Measurements from ENCODE around the gene ANKRD36B.
"Not testable (repeated sequence)": the region's sequence is repeated elsewhere in the genome, so short reads cannot be mapped to it uniquely, and the experiment has no call there.

GRCh38 chr2:97625354-97626048 is 35.8 kb upstream of the ANKRD36B start:
- not testable (repeated sequence) for TF ChIP-seq EZH2 (IDR thresholded peaks at IDR 0.05; ENCODE audit: borderline replicate concordance, low read depth, low read length, severe bottlenecking); CTCF (IDR thresholded peaks at IDR 0.05; ENCODE audit: borderline replicate concordance, extremely low read depth, low read length, poor library complexity, severe bottlenecking)

Measured in DND-41 (cell line).